ENCODE measurements around the gene GPR146. TPM values are rescaled to one million over a fixed set of nuclear protein-coding genes. Genes with fewer than 3 reads are reported as not detected.
A peak's percentile ranks its signal among the peaks of the same experiment; 100 is the strongest.

GPR146 gene
- total and polyA plus RNA-seq, 2 donors from 2014 or later = 7.6 to 10.3 TPM

GRCh38 chr7:1041551-1042491 lies 2.5 kb upstream of the GPR146 start:
- TF ChIP-seq, protein P1, sequence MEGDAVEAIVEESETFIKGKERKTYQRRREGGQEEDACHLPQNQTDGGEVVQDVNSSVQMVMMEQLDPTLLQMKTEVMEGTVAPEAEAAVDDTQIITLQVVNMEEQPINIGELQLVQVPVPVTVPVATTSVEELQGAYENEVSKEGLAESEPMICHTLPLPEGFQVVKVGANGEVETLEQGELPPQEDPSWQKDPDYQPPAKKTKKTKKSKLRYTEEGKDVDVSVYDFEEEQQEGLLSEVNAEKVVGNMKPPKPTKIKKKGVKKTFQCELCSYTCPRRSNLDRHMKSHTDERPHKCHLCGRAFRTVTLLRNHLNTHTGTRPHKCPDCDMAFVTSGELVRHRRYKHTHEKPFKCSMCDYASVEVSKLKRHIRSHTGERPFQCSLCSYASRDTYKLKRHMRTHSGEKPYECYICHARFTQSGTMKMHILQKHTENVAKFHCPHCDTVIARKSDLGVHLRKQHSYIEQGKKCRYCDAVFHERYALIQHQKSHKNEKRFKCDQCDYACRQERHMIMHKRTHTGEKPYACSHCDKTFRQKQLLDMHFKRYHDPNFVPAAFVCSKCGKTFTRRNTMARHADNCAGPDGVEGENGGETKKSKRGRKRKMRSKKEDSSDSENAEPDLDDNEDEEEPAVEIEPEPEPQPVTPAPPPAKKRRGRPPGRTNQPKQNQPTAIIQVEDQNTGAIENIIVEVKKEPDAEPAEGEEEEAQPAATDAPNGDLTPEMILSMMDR (IDR thresholded peaks at IDR 0.05; ENCODE audit: borderline replicate concordance, extremely low read depth, insufficient read depth) = no peak
- no peaks in the 10 kb centered on the region for H3K9me3 ChIP-seq (ENCODE audit: control insufficient read depth in 2 of 3, insufficient read depth in 1 of 3, low read length in 3 of 3)
- H3K9ac ChIP-seq (ENCODE audit: low read length in 3 of 3) = no peak overlapping the region
- H3K27me3 ChIP-seq (ENCODE audit: control insufficient read depth, insufficient read depth, low read length) = no peaks in the 10 kb centered on the region
- H3K4me1 ChIP-seq (ENCODE audit: control insufficient read depth in 2 of 3, insufficient read depth in 2 of 3, low read depth in 1 of 3, low read length in 3 of 3) = peaks cover 0 to 31% (median 29%) of the 10 kb centered on the region in 3 donors
- intact Hi-C loops (cut with DNase I) = no loop called here
- FAIRE-seq = no peak
- H3K27ac ChIP-seq (ENCODE audit: low read depth in 2 of 2, low read length in 2 of 2) = peak overlapping the region in 1 of 2 donors; percentile 47
- no peak overlapping the region for H3K4me3 ChIP-seq (ENCODE audit: low read length in 3 of 3)
- DNase-seq = peak in 2 of 5 donors; percentile 60 to 74
- H3K36me3 ChIP-seq (ENCODE audit: control insufficient read depth in 2 of 3, insufficient read depth in 3 of 3, low read length in 3 of 3) = no peaks in the 10 kb centered on the region

DNA sequence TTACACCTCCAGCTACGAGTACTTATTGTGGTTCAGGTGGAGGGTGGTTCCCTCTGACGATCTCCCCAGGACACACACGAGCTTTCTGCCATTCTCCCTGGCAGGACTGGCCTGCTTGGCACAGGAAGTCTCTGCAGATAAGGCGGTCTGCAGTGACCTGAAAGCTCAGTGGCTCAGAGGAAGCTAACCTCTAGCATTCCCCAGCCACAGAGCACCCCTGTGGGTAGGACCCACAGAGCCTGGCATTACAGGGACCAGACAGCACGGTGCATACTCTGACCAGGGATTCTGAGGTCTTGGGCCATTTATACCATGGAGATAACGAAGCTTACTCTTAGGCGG lies 1.9 kb upstream of the GPR146 start:
- no peak overlapping the region for H3K4me3 ChIP-seq (ENCODE audit: low read length in 3 of 3)
- peaks cover 0 to 34% (median 33%) of the 10 kb centered on the region in 3 donors for H3K4me1 ChIP-seq (ENCODE audit: control insufficient read depth in 2 of 3, insufficient read depth in 2 of 3, low read depth in 1 of 3, low read length in 3 of 3)
- intact Hi-C loops (cut with DNase I) = no loop called here
- H3K9ac ChIP-seq (ENCODE audit: low read length in 3 of 3) = no peak overlapping the region
- TF ChIP-seq, protein P1 (IDR thresholded peaks at IDR 0.05; ENCODE audit: borderline replicate concordance, extremely low read depth, insufficient read depth) = no peak
- H3K9me3 ChIP-seq (ENCODE audit: control insufficient read depth in 2 of 3, insufficient read depth in 1 of 3, low read length in 3 of 3) = no peaks in the 10 kb centered on the region
- FAIRE-seq (no peak), DNase-seq (no peak)
- peak overlapping the region in 1 of 2 donors; percentile 47 for H3K27ac ChIP-seq (ENCODE audit: low read depth in 2 of 2, low read length in 2 of 2)
- no peaks in the 10 kb centered on the region for H3K36me3 ChIP-seq (ENCODE audit: control insufficient read depth in 2 of 3, insufficient read depth in 3 of 3, low read length in 3 of 3)
- no peaks in the 10 kb centered on the region for H3K27me3 ChIP-seq (ENCODE audit: control insufficient read depth, insufficient read depth, low read length)

- TF ChIP-seq, protein P1 (IDR thresholded peaks at IDR 0.05; ENCODE audit: borderline replicate concordance, extremely low read depth, insufficient read depth) = no peak
- Histone ChIP-seq H3K4me1 (ENCODE audit: control insufficient read depth in 2 of 3, insufficient read depth in 2 of 3, low read depth in 1 of 3, low read length in 3 of 3) (peaks cover 0 to 45% (median 41%) of the 10 kb centered on the region in 3 donors), H3K27ac (ENCODE audit: low read depth in 2 of 2, low read length in 2 of 2) (peak overlapping the region; percentile 81 to 82), H3K9ac (ENCODE audit: low read length in 3 of 3) (peak overlapping the region in 1 of 3 donors; percentile 38), H3K4me3 (ENCODE audit: low read length in 3 of 3) (peak overlapping the region; percentile 37 to 49 (median 46)), H3K9me3 (ENCODE audit: control insufficient read depth in 2 of 3, insufficient read depth in 1 of 3, low read length in 3 of 3) (no peaks in the 10 kb centered on the region), H3K27me3 (ENCODE audit: control insufficient read depth, insufficient read depth, low read length) (no peaks in the 10 kb centered on the region), H3K36me3 (ENCODE audit: control insufficient read depth in 2 of 3, insufficient read depth in 3 of 3, low read length in 3 of 3) (no peaks in the 10 kb centered on the region)
- intact Hi-C loops (cut with DNase I) = no loop called here
- no peak for FAIRE-seq
- peak in 2 of 5 donors; percentile 69 for DNase-seq
These were observed 676 bp upstream of the GPR146 start for GRCh38 chr7:1043552-1044188.

All from kidney (tissue), 14 donors.